Measurements from ENCODE around the gene CMTR1. TPM values are rescaled to one million over a fixed set of nuclear protein-coding genes. Genes with fewer than 3 reads are reported as not detected.

Gene CMTR1
- total RNA-seq, 1 experiment from 2014 or later = 36.4 TPM

GRCh38 chr6:37393381-37393929 is 39.6 kb upstream of the CMTR1 start:
- Histone ChIP-seq H3K27me3 (ENCODE audit: low read length) (no peaks in the 10 kb centered on the region), H3K4me1 (ENCODE audit: insufficient read depth, low read length) (no peaks in the 10 kb centered on the region), H3K36me3 (ENCODE audit: low read depth, low read length) (peaks cover 25% of the 10 kb centered on the region; the same call in 1 of the 2 replicates), H3K27ac (ENCODE audit: low read length) (no peak overlapping the region), H3K79me2 (ENCODE audit: low read length) (no peaks in the 10 kb centered on the region), H3K9me3 (ENCODE audit: low read length) (no peaks in the 10 kb centered on the region), H3K9me2 (replicated peaks; ENCODE audit: low read length) (no peaks in the 10 kb centered on the region), H2AFZ (ENCODE audit: low read length) (no peak overlapping the region), H3K4me2 (ENCODE audit: low read length) (no peak overlapping the region), H3K9ac (ENCODE audit: low read length) (no peak overlapping the region), H3K4me3 (ENCODE audit: low read length) (no peak overlapping the region), H3F3A (ENCODE audit: low read length, unreplicated experiment) (no peaks in the 10 kb centered on the region), H4K20me1 (ENCODE audit: low read length) (no peaks in the 10 kb centered on the region)
- TF ChIP-seq EZH2phosphoT487 (IDR thresholded peaks at IDR 0.05; ENCODE audit: borderline replicate concordance, low read length) (no peak), EZH2 (IDR thresholded peaks at IDR 0.05; ENCODE audit: low read length, unreplicated experiment) (no peak)
- TF ChIP-seq, protein P1, sequence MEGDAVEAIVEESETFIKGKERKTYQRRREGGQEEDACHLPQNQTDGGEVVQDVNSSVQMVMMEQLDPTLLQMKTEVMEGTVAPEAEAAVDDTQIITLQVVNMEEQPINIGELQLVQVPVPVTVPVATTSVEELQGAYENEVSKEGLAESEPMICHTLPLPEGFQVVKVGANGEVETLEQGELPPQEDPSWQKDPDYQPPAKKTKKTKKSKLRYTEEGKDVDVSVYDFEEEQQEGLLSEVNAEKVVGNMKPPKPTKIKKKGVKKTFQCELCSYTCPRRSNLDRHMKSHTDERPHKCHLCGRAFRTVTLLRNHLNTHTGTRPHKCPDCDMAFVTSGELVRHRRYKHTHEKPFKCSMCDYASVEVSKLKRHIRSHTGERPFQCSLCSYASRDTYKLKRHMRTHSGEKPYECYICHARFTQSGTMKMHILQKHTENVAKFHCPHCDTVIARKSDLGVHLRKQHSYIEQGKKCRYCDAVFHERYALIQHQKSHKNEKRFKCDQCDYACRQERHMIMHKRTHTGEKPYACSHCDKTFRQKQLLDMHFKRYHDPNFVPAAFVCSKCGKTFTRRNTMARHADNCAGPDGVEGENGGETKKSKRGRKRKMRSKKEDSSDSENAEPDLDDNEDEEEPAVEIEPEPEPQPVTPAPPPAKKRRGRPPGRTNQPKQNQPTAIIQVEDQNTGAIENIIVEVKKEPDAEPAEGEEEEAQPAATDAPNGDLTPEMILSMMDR (conservative IDR thresholded peaks at IDR 0.05; ENCODE audit: low read depth, low read length) = no peak
- CTCF ChIA-PET = interaction anchor here (0.6 kb wide), 2 partner anchors 12 to 53 kb away, joined by 3 read pairs; no protein-coding TSS in a partner anchor
- BruUV-seq (replicated peaks) = no TSS peak
- no peak for DNase-seq
- intact Hi-C loops (cut with micrococcal nuclease) = no loop called here
- no peak for ATAC-seq
- POLR2A ChIA-PET (ENCODE audit: unreplicated experiment) = no interaction called here

DNA sequence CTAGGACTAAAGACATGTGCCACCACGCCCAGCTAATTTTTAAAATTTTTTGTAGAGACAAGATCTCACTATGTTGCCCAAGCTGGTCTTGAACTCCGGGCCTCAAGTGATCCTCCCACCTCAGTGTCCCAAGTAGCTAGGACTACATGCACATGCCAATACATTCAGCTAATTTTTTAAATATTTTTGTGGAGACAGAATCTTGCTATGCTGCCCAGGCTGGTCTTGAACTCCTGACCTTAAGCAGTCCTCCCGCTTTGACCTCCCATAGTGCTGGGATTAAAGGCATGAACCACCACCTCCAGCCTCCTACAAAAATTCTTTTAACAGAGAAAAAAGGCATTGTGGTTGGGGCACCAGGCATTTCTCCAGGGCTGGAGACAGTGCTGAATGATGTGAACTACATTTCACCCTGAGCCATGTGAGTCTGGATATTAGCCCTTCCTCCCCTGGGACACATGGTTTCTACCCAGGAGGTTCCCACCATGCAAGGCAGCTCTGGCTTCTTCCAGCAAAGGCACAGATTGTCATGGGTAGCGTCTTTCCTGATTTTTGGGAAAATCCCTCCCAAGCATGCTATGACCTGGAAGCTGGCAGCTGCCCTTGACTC is 36.3 kb upstream of the CMTR1 start:
- no peak for ATAC-seq
- no peaks in the 10 kb centered on the region for H3K4me1 ChIP-seq (ENCODE audit: insufficient read depth, low read length)
- no peaks in the 10 kb centered on the region for H3K9me2 ChIP-seq (replicated peaks; ENCODE audit: low read length)
- no peak overlapping the region for H2AFZ ChIP-seq (ENCODE audit: low read length)
- intact Hi-C loops (cut with micrococcal nuclease) = no loop called here
- no peak overlapping the region for H3K4me3 ChIP-seq (ENCODE audit: low read length)
- ChIA-PET CTCF (no interaction called here), POLR2A (ENCODE audit: unreplicated experiment) (no interaction called here)
- DNase-seq = no peak
- H3K27me3 ChIP-seq (ENCODE audit: low read length) = no peaks in the 10 kb centered on the region
- H3K9me3 ChIP-seq (ENCODE audit: low read length) = no peaks in the 10 kb centered on the region
- no TSS peak for BruUV-seq (replicated peaks)
- H3K27ac ChIP-seq (ENCODE audit: low read length) = no peak overlapping the region
- H3K79me2 ChIP-seq (ENCODE audit: low read length) = no peaks in the 10 kb centered on the region
- TF ChIP-seq EZH2 (IDR thresholded peaks at IDR 0.05; ENCODE audit: low read length, unreplicated experiment) (no peak), EZH2phosphoT487 (IDR thresholded peaks at IDR 0.05; ENCODE audit: borderline replicate concordance, low read length) (no peak)
- TF ChIP-seq, protein P1 (conservative IDR thresholded peaks at IDR 0.05; ENCODE audit: low read depth, low read length) = no peak
- no peak overlapping the region for H3K4me2 ChIP-seq (ENCODE audit: low read length)
- H4K20me1 ChIP-seq (ENCODE audit: low read length) = no peaks in the 10 kb centered on the region
- H3K36me3 ChIP-seq (ENCODE audit: low read depth, low read length) = peaks cover 12% of the 10 kb centered on the region; the same call in 1 of the 2 replicates
- no peaks in the 10 kb centered on the region for H3F3A ChIP-seq (ENCODE audit: low read length, unreplicated experiment)
- no peak overlapping the region for H3K9ac ChIP-seq (ENCODE audit: low read length)

GRCh38 chr6:37399131-37399530 is 33.9 kb upstream of the CMTR1 start:
- POLR2A ChIA-PET (ENCODE audit: unreplicated experiment) = no interaction called here
- H3K4me3 ChIP-seq (ENCODE audit: low read length) = no peak overlapping the region
- no peak overlapping the region for H3K9ac ChIP-seq (ENCODE audit: low read length)
- ATAC-seq (no peak), DNase-seq (no peak)
- BruUV-seq (replicated peaks) = no TSS peak
- no peak for TF ChIP-seq EZH2phosphoT487 (IDR thresholded peaks at IDR 0.05; ENCODE audit: borderline replicate concordance, low read length)
- TF ChIP-seq, protein P1 (conservative IDR thresholded peaks at IDR 0.05; ENCODE audit: low read depth, low read length) = no peak
- no peak for TF ChIP-seq EZH2 (IDR thresholded peaks at IDR 0.05; ENCODE audit: low read length, unreplicated experiment)
- H3K4me1 ChIP-seq (ENCODE audit: insufficient read depth, low read length) = no peaks in the 10 kb centered on the region
- H3K27me3 ChIP-seq (ENCODE audit: low read length) = no peaks in the 10 kb centered on the region
- no peaks in the 10 kb centered on the region for H4K20me1 ChIP-seq (ENCODE audit: low read length)
- H3K9me2 ChIP-seq (replicated peaks; ENCODE audit: low read length) = no peaks in the 10 kb centered on the region
- H3K27ac ChIP-seq (ENCODE audit: low read length) = no peak overlapping the region
- H3K36me3 ChIP-seq (ENCODE audit: low read depth, low read length) = peaks cover 7% of the 10 kb centered on the region; the same call in 1 of the 2 replicates
- CTCF ChIA-PET = no interaction called here
- intact Hi-C loops (cut with micrococcal nuclease) = no loop called here
- no peak overlapping the region for H2AFZ ChIP-seq (ENCODE audit: low read length)
- H3F3A ChIP-seq (ENCODE audit: low read length, unreplicated experiment) = no peaks in the 10 kb centered on the region
- H3K4me2 ChIP-seq (ENCODE audit: low read length) = no peak overlapping the region
- H3K79me2 ChIP-seq (ENCODE audit: low read length) = no peaks in the 10 kb centered on the region
- H3K9me3 ChIP-seq (ENCODE audit: low read length) = no peaks in the 10 kb centered on the region

All from PC-3 (cell line).